ENCODE data around the gene AMHR2. TPM values are rescaled to one million over a fixed set of nuclear protein-coding genes. Genes with fewer than 3 reads are reported as not detected.

AMHR2 gene
- total and polyA plus RNA-seq, 2 donors from 2014 or later, result not detected

DNA sequence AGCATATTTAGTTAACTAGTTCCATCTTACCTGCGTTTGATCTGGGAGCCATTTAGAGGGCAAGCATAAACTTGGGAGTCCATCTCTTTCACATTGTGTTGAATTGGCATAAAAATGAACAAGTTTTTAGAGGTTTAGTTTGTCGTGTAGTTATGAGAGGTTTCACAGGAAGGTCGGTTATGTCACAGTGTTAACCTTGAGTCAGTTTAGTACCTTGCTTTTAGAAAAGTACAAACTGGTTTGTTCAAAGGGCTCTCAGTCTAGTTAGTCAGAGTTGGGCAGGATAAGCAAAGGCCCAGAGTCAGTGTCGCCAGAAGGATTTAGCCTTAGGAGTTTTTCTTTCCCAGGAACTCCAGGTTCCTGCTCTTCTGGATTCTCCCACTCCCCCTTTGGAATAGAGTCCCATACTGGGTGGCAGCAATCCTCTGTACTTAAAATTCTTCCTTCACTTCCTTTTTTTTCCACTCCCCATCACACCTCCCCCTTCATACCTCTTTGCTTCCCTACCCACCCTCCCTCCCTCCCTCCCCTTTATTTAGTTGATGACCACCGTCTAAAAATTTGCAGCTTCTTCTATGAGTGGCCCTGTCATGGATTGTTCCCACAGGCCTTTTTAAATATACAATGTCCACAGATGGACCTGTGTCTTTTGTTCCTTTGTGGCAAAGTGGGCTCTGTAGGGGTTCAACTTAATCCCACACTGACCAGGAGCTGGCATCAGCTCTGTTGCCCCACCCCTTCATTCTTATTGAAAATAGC, 40.3 kb downstream of the AMHR2 start:
- TF ChIP-seq, protein P1, sequence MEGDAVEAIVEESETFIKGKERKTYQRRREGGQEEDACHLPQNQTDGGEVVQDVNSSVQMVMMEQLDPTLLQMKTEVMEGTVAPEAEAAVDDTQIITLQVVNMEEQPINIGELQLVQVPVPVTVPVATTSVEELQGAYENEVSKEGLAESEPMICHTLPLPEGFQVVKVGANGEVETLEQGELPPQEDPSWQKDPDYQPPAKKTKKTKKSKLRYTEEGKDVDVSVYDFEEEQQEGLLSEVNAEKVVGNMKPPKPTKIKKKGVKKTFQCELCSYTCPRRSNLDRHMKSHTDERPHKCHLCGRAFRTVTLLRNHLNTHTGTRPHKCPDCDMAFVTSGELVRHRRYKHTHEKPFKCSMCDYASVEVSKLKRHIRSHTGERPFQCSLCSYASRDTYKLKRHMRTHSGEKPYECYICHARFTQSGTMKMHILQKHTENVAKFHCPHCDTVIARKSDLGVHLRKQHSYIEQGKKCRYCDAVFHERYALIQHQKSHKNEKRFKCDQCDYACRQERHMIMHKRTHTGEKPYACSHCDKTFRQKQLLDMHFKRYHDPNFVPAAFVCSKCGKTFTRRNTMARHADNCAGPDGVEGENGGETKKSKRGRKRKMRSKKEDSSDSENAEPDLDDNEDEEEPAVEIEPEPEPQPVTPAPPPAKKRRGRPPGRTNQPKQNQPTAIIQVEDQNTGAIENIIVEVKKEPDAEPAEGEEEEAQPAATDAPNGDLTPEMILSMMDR (IDR thresholded peaks at IDR 0.05; ENCODE audit: borderline replicate concordance, extremely low read depth, insufficient read depth), result no peak
- no peak overlapping the region for H3K27ac ChIP-seq (ENCODE audit: low read depth in 2 of 2, low read length in 2 of 2)
- intact Hi-C loops (cut with DNase I), result no loop called here
- DNase-seq (no peak), FAIRE-seq (no peak)
- H3K27me3 ChIP-seq (ENCODE audit: control insufficient read depth, insufficient read depth, low read length), result no peaks in the 10 kb centered on the region
- H3K4me3 ChIP-seq (ENCODE audit: low read length in 3 of 3), result no peak overlapping the region
- peaks cover 0 to 23% (median 11%) of the 10 kb centered on the region in 3 donors for H3K4me1 ChIP-seq (ENCODE audit: control insufficient read depth in 2 of 3, insufficient read depth in 2 of 3, low read depth in 1 of 3, low read length in 3 of 3)
- H3K36me3 ChIP-seq (ENCODE audit: control insufficient read depth in 2 of 3, insufficient read depth in 3 of 3, low read length in 3 of 3), result peaks cover 44 to 98% (median 82%) of the 10 kb centered on the region in 3 donors
- no peaks in the 10 kb centered on the region for H3K9me3 ChIP-seq (ENCODE audit: control insufficient read depth in 2 of 3, insufficient read depth in 1 of 3, low read length in 3 of 3)
- H3K9ac ChIP-seq (ENCODE audit: low read length in 3 of 3), result peak overlapping the region in 1 of 3 donors; percentile 17

DNA sequence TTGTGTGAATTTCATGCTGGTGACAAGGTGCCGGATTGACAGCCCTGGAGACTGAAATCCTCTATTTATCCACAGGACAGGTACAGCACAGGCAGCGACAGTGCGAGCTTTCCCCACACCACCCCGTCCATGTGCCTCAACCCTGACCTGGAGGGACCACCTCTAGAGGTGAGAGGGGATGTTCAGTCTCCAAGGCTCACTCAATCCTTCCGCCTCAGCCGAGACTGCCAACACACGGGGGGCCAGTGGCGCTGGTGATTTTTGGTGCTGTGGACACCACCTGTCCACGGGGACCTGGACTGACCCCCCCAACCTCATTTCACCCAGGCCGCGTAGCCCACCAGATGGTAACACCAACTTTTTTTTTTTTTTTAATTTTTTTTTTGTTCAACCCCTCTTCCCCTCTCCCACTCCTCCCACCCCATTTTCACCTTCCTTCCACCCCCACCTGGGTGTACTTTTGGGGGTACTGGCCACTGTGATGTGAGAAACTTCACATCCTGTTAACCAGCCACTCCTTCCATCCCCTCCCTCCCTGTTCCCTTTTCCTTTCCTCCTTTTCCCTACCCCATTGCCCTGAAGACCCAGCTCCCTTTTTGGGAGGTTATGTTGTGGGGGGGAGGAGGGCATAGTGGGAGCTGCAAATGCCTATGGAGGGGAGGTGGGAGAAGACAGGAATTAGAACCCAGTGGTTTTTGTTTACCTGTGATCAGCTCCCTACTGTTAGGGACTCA, 41.2 kb downstream of the AMHR2 start:
- no peak overlapping the region for H3K9ac ChIP-seq (ENCODE audit: low read length in 3 of 3)
- TF ChIP-seq, protein P1 (IDR thresholded peaks at IDR 0.05; ENCODE audit: borderline replicate concordance, extremely low read depth, insufficient read depth), result no peak
- FAIRE-seq, result no peak

DNA sequence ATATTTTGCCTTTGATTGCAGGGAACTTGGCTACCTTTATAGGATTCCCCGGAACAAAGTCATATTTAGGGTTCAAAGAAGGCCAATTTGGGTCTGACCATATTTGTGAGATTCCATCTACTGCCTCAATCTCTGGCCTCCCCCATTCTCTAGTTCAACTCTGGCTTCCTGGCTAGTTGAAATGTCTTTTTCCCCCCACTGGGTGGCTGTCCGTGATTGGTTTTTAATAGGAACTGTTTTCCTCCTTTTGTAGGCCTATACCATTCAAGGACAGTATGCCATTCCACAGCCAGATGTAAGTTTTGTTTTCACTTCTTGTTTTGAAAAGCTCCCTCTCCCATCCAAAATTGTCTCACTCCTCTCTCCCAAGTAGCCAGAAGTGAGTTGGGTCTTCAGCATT, 42.0 kb downstream of the AMHR2 start:
- H3K4me3 ChIP-seq (ENCODE audit: low read length in 3 of 3), result no peak overlapping the region
- intact Hi-C loops (cut with DNase I), result no loop called here
- peaks cover 33 to 95% (median 69%) of the 10 kb centered on the region in 3 donors for H3K36me3 ChIP-seq (ENCODE audit: control insufficient read depth in 2 of 3, insufficient read depth in 3 of 3, low read length in 3 of 3)
- FAIRE-seq, result no peak
- no peak overlapping the region for H3K9ac ChIP-seq (ENCODE audit: low read length in 3 of 3)
- peaks cover 0 to 20% (median 11%) of the 10 kb centered on the region in 3 donors for H3K4me1 ChIP-seq (ENCODE audit: control insufficient read depth in 2 of 3, insufficient read depth in 2 of 3, low read depth in 1 of 3, low read length in 3 of 3)
- H3K27me3 ChIP-seq (ENCODE audit: control insufficient read depth, insufficient read depth, low read length), result no peaks in the 10 kb centered on the region
- no peaks in the 10 kb centered on the region for H3K9me3 ChIP-seq (ENCODE audit: control insufficient read depth in 2 of 3, insufficient read depth in 1 of 3, low read length in 3 of 3)
- no peak for DNase-seq
- TF ChIP-seq, protein P1 (IDR thresholded peaks at IDR 0.05; ENCODE audit: borderline replicate concordance, extremely low read depth, insufficient read depth), result no peak
- peak overlapping the region in 1 of 2 donors; percentile 4 for H3K27ac ChIP-seq (ENCODE audit: low read depth in 2 of 2, low read length in 2 of 2)

More for the DNA sequence above, 41.2 kb downstream of the AMHR2 start:
- Histone ChIP-seq H3K4me3 (ENCODE audit: low read length in 3 of 3) (no peak overlapping the region), H3K27ac (ENCODE audit: low read depth in 2 of 2, low read length in 2 of 2) (no peak overlapping the region), H3K27me3 (ENCODE audit: control insufficient read depth, insufficient read depth, low read length) (no peaks in the 10 kb centered on the region), H3K36me3 (ENCODE audit: control insufficient read depth in 2 of 3, insufficient read depth in 3 of 3, low read length in 3 of 3) (peaks cover 39 to 99% (median 75%) of the 10 kb centered on the region in 3 donors), H3K9me3 (ENCODE audit: control insufficient read depth in 2 of 3, insufficient read depth in 1 of 3, low read length in 3 of 3) (no peaks in the 10 kb centered on the region), H3K4me1 (ENCODE audit: control insufficient read depth in 2 of 3, insufficient read depth in 2 of 3, low read depth in 1 of 3, low read length in 3 of 3) (peaks cover 0 to 23% (median 11%) of the 10 kb centered on the region in 3 donors)
- no peak for DNase-seq
- intact Hi-C loops (cut with DNase I), result no loop called here
